DMS 273 (cell line): ENCODE results near the gene RSL24D1.
A peak's percentile ranks its signal among the peaks of the same experiment; 100 is the strongest.

Source experiments
- DNase-seq: peaks from one replicate; lab custom pipeline; 2025; ENCODE audit not compliant: unreplicated experiment; lab: John Stamatoyannopoulos, UW

Gene RSL24D1

GRCh38 chr15:55196458-55197361 is at the start of gene RSL24D1:
TSS of gene RSL24D1 (minus strand) at chr15:55196941. CDS start at chr15:55196890, 51 bp downstream.
- peak; percentile 98 for DNase-seq

DNA sequence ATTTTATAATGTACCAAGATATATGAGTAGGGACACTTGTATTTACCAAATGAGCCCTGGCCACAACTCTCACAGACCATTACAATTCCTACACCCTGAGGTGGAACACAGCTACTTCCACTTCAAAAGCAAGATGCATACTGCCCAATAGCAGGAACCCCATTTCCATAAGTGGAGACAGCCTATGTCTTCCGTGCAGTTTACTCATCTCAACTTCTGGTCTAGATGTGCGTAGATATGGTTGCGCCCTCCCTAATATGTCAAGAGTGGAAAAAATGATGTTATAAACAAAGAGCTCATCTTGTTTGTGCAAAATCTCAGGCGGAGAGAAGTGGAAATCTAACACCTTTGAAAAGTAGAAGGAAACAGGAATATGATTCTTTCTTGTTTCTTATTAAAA is 48.3 kb upstream of the RSL24D1 start:
- DNase-seq: no peak

DNA sequence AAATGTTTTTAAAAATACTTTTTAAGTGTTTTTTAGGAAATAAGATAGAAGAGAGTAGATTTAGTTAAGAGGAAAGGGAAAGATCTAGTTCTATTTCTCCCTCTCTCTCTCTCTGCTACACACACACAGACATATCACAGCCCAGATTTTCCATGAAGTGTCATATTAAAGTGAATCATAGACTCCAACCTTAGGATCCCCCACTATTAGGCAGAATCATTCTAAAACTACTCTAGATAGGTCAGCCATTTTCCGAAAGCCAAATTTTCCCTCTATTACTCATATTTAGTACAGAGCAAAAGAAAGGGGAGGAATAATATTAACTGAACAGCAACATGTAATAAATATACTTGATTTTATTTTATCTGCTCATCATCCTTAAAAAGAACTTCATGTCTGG is 45.1 kb upstream of the RSL24D1 start:
- DNase-seq: no peak

- DNase-seq: no peak
Measured at GRCh38 chr15:55241186-55241585, 44.4 kb upstream of the RSL24D1 start.

DNA sequence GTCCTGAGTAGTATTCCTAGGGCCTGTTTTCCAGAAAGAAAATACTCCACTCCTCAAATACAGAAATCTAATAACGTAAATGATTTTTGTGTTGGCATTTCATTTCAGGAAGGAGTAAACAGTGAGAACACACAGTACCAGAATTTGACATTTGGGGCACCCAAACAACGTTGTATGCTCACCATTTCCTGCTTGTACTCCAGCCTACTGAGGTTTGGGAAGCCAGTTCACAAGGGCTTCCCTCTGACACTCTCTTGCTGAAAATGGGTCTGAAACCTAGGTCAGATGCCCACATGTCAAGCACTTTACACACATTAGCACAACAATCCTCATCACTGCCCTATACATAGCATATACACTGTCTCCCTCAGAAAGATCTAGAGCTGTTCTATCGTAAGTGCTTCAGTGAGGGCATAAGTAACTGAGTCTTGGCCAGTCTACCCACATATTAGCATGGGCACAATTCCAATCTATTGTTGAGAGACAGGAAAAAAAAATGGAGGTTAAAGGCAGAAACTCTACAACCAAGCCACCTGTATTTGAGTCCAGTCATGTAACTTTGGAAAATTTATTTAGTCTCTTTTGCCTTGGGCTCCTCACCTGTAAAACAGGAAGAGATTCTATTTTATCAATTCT is 43.5 kb upstream of the RSL24D1 start:
- DNase-seq: no peak

GRCh38 chr15:55239440-55240124 is 42.8 kb upstream of the RSL24D1 start:
- DNase-seq: no peak

- no peak for DNase-seq
Measured at GRCh38 chr15:55238877-55239276, 42.1 kb upstream of the RSL24D1 start.

- DNase-seq: no peak
Measured at GRCh38 chr15:55237219-55238130, 40.7 kb upstream of the RSL24D1 start.

- no peak for DNase-seq
Measured at GRCh38 chr15:55235546-55236036, 38.9 kb upstream of the RSL24D1 start.

GRCh38 chr15:55234800-55235104 is 38.0 kb upstream of the RSL24D1 start:
- DNase-seq: no peak

- no peak for DNase-seq
Measured at GRCh38 chr15:55234104-55234799, 37.5 kb upstream of the RSL24D1 start.

DNA sequence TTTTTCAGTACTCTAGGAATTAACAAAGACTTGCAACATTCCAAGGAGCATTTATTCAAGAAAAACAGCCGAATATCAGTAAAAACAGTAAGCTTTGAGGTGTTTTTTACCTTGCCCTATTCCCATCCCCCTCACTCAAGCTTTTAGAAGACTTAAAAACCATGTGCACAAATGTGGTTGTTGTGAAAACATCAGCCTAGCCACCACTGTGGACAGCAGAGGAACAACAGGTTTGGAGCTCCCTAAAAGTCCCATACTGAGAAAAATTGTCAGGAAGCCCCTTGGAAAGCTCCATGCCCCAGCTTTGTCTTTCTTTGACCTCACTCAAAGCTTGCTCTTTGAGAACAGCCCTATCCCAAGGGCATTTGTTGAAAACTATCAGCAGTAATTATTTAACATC is 34.7 kb upstream of the RSL24D1 start:
- DNase-seq: no peak

- DNase-seq: no peak
Measured at GRCh38 chr15:55230953-55231352, 34.2 kb upstream of the RSL24D1 start.

DNA sequence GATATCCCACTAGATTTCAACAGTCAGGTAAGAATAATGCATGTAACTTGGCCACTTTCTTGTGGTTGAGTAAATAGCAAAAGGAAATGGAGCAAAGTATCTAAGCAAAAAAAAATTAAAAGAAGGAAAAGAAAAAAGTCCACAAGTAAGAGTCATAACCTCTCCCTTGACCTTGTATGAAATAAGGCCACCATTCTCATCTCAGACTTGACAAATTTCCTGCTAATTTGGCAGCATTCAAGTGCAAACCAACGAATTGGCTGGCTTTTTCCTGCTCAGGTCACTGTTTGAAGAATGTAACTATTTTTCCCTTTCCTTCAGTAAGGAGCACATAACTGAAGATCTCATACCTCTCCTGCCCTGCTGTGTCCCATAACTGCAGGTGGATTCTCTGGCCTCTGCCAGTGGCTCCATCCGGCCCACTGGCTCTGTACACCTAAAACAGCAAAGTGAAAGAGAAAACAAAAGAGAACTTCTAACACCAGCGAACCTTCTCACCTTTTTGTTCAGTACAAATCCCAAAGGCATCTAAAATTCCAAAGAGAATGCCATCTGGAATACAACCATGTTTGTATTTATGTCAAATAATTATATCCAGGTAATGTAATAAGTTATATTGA is 33.4 kb upstream of the RSL24D1 start:
- no peak for DNase-seq

DNA sequence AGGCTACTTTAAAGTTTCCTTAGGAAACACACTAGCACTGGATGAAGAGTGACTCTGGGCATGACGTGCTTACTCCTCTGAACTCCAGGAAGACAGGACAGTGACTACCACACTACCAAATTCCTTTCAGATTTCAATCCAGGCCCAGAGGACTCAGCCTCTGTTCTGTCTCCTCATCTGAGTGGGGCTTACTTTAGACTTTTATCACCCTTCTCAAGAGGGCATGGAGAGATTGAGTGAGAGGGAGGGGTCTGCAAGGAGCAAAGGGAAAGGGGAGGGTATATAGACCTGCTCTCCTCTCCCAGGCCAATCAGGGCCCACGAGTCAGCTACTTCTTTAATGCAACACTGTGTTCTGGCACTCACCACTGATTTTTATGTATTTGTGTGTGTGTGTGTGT is 29.4 kb upstream of the RSL24D1 start:
- no peak for DNase-seq

GRCh38 chr15:55224892-55225291 is 28.2 kb upstream of the RSL24D1 start:
- no peak for DNase-seq

DNA sequence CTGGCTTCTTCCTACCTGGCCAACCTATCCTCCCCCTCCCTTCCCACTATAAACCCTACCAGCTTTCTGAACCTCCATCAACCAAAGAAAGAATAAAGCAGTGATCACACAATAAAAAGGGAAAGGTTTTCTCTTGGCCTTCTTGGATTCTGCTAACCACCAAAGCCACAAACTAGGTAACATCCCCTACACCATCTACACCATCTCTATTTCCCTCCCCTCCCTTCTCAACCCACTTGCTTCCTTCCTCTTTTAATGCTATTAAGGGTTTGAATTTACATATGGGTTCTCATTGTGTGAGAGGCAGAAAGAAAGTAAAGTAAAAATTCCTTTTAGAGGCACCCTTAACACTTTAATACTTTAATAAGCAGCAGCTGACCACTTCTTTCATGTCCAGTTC is 25.8 kb upstream of the RSL24D1 start:
- no peak for DNase-seq

DNA sequence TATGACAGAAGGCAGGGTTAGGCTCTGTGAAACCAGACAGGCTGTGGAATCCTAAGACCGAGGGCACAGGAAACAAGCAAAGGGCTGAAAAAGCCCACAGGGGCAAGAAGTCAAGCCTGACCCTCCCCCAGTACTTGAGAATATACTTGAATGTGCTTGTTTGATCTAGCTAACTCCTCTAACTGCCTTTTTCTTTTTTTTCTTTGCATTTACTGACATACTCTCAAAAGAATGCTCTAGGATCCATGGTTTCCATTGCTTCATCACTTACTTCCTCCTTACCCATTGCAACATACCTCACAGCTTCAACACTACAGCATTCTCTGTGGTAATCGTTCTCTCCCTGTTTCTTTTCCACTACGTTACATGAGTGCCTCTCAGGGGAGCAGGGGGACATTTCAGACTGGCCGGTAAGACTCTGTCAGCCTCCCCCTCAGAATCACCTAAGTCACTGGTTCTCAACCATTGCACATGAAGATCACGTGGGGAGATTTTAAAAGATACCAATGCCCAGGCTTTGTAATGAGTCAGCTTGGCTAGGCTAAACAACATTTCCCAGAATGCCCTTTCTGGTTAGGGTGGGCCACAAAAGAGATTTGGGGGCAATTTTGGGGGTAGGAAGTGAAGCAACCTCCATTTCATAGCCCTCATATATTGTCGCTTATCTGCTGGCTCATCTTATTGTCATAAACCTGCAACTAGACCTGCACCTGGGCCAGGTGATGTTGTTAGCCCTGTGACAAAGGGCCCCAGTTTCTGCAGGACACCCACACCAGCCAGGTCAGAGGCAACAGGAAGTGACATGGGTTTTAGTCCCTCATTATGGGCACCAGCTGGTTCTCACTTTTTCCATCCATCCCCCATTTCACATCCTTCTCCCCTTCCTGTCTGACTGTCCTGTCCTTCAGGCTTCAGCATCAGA is 24.6 kb upstream of the RSL24D1 start:
- DNase-seq: no peak

- DNase-seq: no peak
Measured at GRCh38 chr15:55220606-55221005, 23.9 kb upstream of the RSL24D1 start.
